Endodermal cell (in vitro differentiated cells): ENCODE results near the gene SBNO1. TPM values are rescaled to one million over a fixed set of nuclear protein-coding genes. Genes with fewer than 3 reads are reported as not detected.

Experiments used
- DNase-seq: peaks from one replicate; pipeline ENCODE4 v3.0.0-alpha.2; 2017
- H3K27ac ChIP-seq: 2 replicates; pipeline ENCODE4 v1.5.1; 2013; ENCODE audit warnings: mild to moderate bottlenecking, low read depth, low read length, moderate library complexity
- H3K27me3 ChIP-seq: 2 replicates; pipeline ENCODE4 v1.6.1; 2013; ENCODE audit warnings: mild to moderate bottlenecking, low read length, moderate library complexity; ENCODE audit not compliant: insufficient read depth, control insufficient read depth, poor library complexity, severe bottlenecking
- H3K36me3 ChIP-seq: 2 replicates; pipeline ENCODE4 v1.7.0; 2013; ENCODE audit warnings: mild to moderate bottlenecking, low read length, moderate library complexity; ENCODE audit not compliant: control insufficient read depth, insufficient read depth
- H3K4me1 ChIP-seq: one replicate; pipeline ENCODE4 v1.7.0; 2013; ENCODE audit warnings: low read length; ENCODE audit not compliant: control insufficient read depth, insufficient read depth
- H3K4me3 ChIP-seq: 2 replicates; pipeline ENCODE4 v1.5.1; 2013; ENCODE audit warnings: mild to moderate bottlenecking, low read length, moderate library complexity
- H3K9ac ChIP-seq: 2 replicates; pipeline ENCODE4 v1.6.1; 2013; ENCODE audit warnings: mild to moderate bottlenecking, low read length, moderate library complexity; ENCODE audit not compliant: poor library complexity, severe bottlenecking; ENCODE audit errors: extremely low read depth
- H3K9me3 ChIP-seq: 2 replicates; pipeline ENCODE4 v1.6.1; 2013; ENCODE audit warnings: mild to moderate bottlenecking, low read length, moderate library complexity; ENCODE audit not compliant: control insufficient read depth
- H3K27ac Mint-ChIP-seq: 2 replicates; pipeline ENCODE4 v1.8.0; 2020; ENCODE audit warnings: mixed read lengths
- H3K27me3 Mint-ChIP-seq: 2 replicates; pipeline ENCODE4 v1.8.0; 2021; ENCODE audit warnings: mild to moderate bottlenecking, mixed read lengths; ENCODE audit not compliant: insufficient read depth
- H3K36me3 Mint-ChIP-seq: 2 replicates; pipeline ENCODE4 v1.8.0; 2020; ENCODE audit warnings: low read depth, mixed read lengths
- H3K4me1 Mint-ChIP-seq: 2 replicates; pipeline ENCODE4 v1.8.0; 2020; ENCODE audit warnings: mixed read lengths
- H3K4me3 Mint-ChIP-seq: 2 replicates; pipeline ENCODE4 v1.8.0; 2020; ENCODE audit warnings: mild to moderate bottlenecking, moderate library complexity, mixed read lengths
- H3K9me3 Mint-ChIP-seq: 2 replicates; pipeline ENCODE4 v1.8.0; 2020; ENCODE audit warnings: mild to moderate bottlenecking, mixed read lengths
- WGBS, 2 experiments: methylation state at CpG; one replicate each; pipeline versions ENCODE4 v1.1.5 to v1.1.7; 2013; ENCODE audit warnings: missing lambda C conversion rate in 2 of 2, mixed read lengths in 1 of 2; ENCODE audit not compliant: insufficient coverage in 1 of 2, insufficient read length in 1 of 2; 5-methylcytosine and 5-hydroxymethylcytosine counted together
- total RNA-seq, 2 donors: library from RNA; stranded (reverse); fragmentation: NEBNext Ultra II Directional in 1 of 2; extraction: Animal tissue kit (Norgen Biotek cat#: 25700) in 1 of 2; gene quantifications; 2 replicates in 1 of 2; 3 replicates in 1 of 2; pipeline ENCODE4 v1.2.1, GENCODE V29; 2021
- TF ChIP-seq, protein P1 (sequence below): fragments of 200-600 bp; sonication (generic); conservative IDR thresholded peaks from 2 replicates; pipeline ENCODE4 v1.5.0; 2021; ENCODE audit warnings: antibody characterized with exemption, mild to moderate bottlenecking

Gene SBNO1
- total RNA-seq, 2 donors from 2014 or later, result 44.5 to 44.7 TPM

DNA sequence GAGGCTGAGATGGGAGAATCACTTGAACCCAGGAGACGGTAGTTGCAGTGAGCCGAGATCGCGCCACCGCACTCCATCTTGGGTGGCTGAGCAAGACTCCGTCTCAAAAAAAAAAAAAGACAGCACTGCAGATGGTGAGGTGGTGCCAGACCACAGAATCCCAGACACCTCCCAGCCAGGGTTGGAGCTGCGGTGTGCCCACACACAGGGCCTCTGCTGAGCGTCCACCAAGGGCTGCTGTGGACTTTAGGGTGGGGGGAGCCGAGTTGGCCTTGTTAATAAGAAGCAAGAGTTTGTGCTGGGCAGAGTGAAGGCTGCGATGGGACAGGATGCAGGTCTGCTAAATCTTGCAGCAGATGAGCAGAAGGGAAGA, 33.5 kb upstream of the SBNO1 start:
- Histone ChIP-seq H3K36me3 (peaks cover 70% of the 10 kb centered on the region), H3K27me3 (no peaks in the 10 kb centered on the region), H3K9ac (no peak overlapping the region), H3K9me3 (no peaks in the 10 kb centered on the region), H3K4me1 (no peaks in the 10 kb centered on the region), H3K4me3 (no peak overlapping the region), H3K27ac (no peak overlapping the region)
- H3K27me3 Mint-ChIP-seq, result no peaks in the 10 kb centered on the region
- no peak for DNase-seq
- no peak overlapping the region for H3K27ac Mint-ChIP-seq
- WGBS, 2 experiments, result 94 to 99% methylated on average over 7 to 10 of the region's 10 CpGs
- H3K4me1 Mint-ChIP-seq, result no peaks in the 10 kb centered on the region
- H3K36me3 Mint-ChIP-seq, result peaks cover 70% of the 10 kb centered on the region
- H3K4me3 Mint-ChIP-seq, result no peak overlapping the region
- no peaks in the 10 kb centered on the region for H3K9me3 Mint-ChIP-seq
- TF ChIP-seq, protein P1, sequence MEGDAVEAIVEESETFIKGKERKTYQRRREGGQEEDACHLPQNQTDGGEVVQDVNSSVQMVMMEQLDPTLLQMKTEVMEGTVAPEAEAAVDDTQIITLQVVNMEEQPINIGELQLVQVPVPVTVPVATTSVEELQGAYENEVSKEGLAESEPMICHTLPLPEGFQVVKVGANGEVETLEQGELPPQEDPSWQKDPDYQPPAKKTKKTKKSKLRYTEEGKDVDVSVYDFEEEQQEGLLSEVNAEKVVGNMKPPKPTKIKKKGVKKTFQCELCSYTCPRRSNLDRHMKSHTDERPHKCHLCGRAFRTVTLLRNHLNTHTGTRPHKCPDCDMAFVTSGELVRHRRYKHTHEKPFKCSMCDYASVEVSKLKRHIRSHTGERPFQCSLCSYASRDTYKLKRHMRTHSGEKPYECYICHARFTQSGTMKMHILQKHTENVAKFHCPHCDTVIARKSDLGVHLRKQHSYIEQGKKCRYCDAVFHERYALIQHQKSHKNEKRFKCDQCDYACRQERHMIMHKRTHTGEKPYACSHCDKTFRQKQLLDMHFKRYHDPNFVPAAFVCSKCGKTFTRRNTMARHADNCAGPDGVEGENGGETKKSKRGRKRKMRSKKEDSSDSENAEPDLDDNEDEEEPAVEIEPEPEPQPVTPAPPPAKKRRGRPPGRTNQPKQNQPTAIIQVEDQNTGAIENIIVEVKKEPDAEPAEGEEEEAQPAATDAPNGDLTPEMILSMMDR, result no peak

DNA sequence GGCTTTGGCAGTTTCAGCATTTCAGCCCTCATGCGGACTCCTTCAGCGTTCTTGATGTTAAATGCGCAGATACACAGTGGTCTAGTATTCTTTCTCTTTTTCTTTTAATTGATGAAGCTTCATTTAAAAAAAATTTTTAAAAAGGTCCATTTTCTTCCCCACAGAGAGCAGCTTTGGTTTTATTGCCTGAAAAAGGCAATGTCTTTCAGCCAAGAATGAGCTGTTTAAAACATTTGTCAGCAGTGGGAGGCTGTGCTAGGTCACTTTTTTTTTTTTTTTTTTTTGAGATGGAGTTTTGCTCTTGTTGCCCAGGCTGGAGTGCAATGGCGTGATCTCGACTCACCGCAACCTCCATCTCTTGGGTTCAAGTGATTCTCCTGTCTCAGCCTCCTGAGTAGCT, 32.8 kb upstream of the SBNO1 start:
- TF ChIP-seq, protein P1, result no peak
- no peak overlapping the region for H3K27ac ChIP-seq
- Mint-ChIP-seq H3K27ac (no peak overlapping the region), H3K27me3 (no peaks in the 10 kb centered on the region), H3K9me3 (no peaks in the 10 kb centered on the region), H3K36me3 (peaks cover 70% of the 10 kb centered on the region), H3K4me3 (no peak overlapping the region), H3K4me1 (no peaks in the 10 kb centered on the region)
- H3K27me3 ChIP-seq, result no peaks in the 10 kb centered on the region
- no peak for DNase-seq
- peaks cover 72% of the 10 kb centered on the region for H3K36me3 ChIP-seq
- no peak overlapping the region for H3K9ac ChIP-seq
- H3K4me1 ChIP-seq, result no peaks in the 10 kb centered on the region
- 98 to 100% methylated on average over 2 to 6 of the region's 6 CpGs for WGBS, 2 experiments
- no peaks in the 10 kb centered on the region for H3K9me3 ChIP-seq
- no peak overlapping the region for H3K4me3 ChIP-seq

DNA sequence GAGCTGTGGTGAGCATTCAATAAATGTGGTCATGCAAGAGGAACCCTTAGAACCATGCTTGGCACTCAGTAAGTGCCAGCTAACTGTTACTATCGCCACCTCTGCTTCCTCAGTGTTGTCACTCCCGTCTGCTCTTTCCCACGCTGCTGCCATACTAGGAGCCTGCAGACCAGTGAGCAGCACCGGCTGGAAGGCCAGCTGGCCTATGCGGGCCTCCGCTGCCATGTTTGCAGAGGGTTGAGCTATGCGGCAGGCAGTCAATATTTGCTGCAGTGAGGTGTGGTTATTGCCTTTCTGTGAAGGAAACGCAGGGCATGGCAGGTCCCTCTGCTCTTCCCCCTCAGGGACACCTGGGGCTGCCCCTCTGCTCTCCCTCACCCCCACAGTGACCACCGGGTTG, 32.3 kb upstream of the SBNO1 start:
- H3K4me3 ChIP-seq, result no peak overlapping the region
- no peaks in the 10 kb centered on the region for H3K9me3 ChIP-seq
- H3K9ac ChIP-seq, result no peak overlapping the region
- H3K4me3 Mint-ChIP-seq, result no peak overlapping the region
- no peaks in the 10 kb centered on the region for H3K9me3 Mint-ChIP-seq
- peaks cover 73% of the 10 kb centered on the region for H3K36me3 ChIP-seq
- peaks cover 70% of the 10 kb centered on the region for H3K36me3 Mint-ChIP-seq
- no peaks in the 10 kb centered on the region for H3K27me3 Mint-ChIP-seq
- DNase-seq, result no peak
- TF ChIP-seq, protein P1, result no peak
- H3K27ac ChIP-seq, result no peak overlapping the region
- no peaks in the 10 kb centered on the region for H3K4me1 ChIP-seq
- no peaks in the 10 kb centered on the region for H3K4me1 Mint-ChIP-seq
- H3K27me3 ChIP-seq, result no peaks in the 10 kb centered on the region
- whole genome bisulfite sequencing, 2 experiments, result 93 to 98% methylated on average over 7 to 9 of the region's 9 CpGs
- no peak overlapping the region for H3K27ac Mint-ChIP-seq
